HepG2 (cell line): ENCODE measurements around the gene GRK6. TPM values are rescaled to one million over a fixed set of nuclear protein-coding genes. Genes with fewer than 3 reads are reported as not detected.

Source experiments
- AGO1 ChIP-seq: fragments of 200-400 bp; formaldehyde crosslinking; IDR thresholded peaks from 2 replicates; pipeline ENCODE4 v1.6.1; 2017; ENCODE audit warnings: mild to moderate bottlenecking, low read depth, low read length, moderate library complexity; ENCODE audit not compliant: poor library complexity, severe bottlenecking
- AGO2 ChIP-seq: fragments of 200-400 bp; formaldehyde crosslinking; optimal IDR thresholded peaks from 2 replicates; pipeline ENCODE3; 2017; ENCODE audit warnings: mild to moderate bottlenecking, low read depth, low read length, moderate library complexity
- ATF7-NPFF ChIP-seq: sonication (generic); formaldehyde crosslinking; IDR thresholded peaks from 2 replicates; pipeline ENCODE4 v1.8.1; 2023; ENCODE audit warnings: mild to moderate bottlenecking, low read depth, missing genetic modification reagents, moderate library complexity
- BCL6 ChIP-seq: IDR thresholded peaks from 2 replicates; pipeline ENCODE4 v1.6.1; 2016; ENCODE audit warnings: missing genetic modification reagents, missing compliant biosample characterization
- EHMT2 ChIP-seq: fragments of 200-600 bp; sonication (generic); IDR thresholded peaks from 2 replicates; pipeline ENCODE4 v1.7.0; 2017; ENCODE audit warnings: antibody characterized with exemption, low read depth, low read length, borderline replicate concordance
- HIC2 ChIP-seq: sonication (generic); formaldehyde crosslinking; IDR thresholded peaks from 2 replicates; pipeline ENCODE4 v1.9.0; 2022; ENCODE audit warnings: low read depth, missing genetic modification reagents
- KLF16 ChIP-seq, 2 experiments: sonication (generic) in 1 of 2; formaldehyde crosslinking in 1 of 2; IDR thresholded peaks; 2 replicates each; pipeline versions ENCODE4 v1.6.1 to v1.8.0; 2016 to 2023; ENCODE audit warnings: missing genetic modification reagents in 2 of 2, missing compliant biosample characterization in 1 of 2
- KLF6 ChIP-seq: IDR thresholded peaks from 2 replicates; pipeline ENCODE4 v1.8.0; 2016; ENCODE audit warnings: missing biosample characterization, missing genetic modification reagents
- LCORL ChIP-seq, 2 experiments: fragments of 450-650 bp in 1 of 2; sonication (generic) in 1 of 2; formaldehyde crosslinking in 1 of 2; IDR thresholded peaks; 2 replicates each; pipeline versions ENCODE4 v1.5.0 to v1.6.1; 2017 to 2020; ENCODE audit warnings: antibody characterized with exemption in 1 of 2, missing genetic modification reagents in 1 of 2
- MXD4 ChIP-seq: IDR thresholded peaks from 2 replicates; pipeline ENCODE4 v1.6.1; 2016; ENCODE audit warnings: mild to moderate bottlenecking, missing biosample characterization, missing genetic modification reagents
- PHF5A ChIP-seq: IDR thresholded peaks from one replicate; pipeline ENCODE4 v1.6.1; 2018; ENCODE audit warnings: low read depth, missing genetic modification reagents; ENCODE audit not compliant: unreplicated experiment
- ZBTB44 ChIP-seq: sonication (generic); formaldehyde crosslinking; IDR thresholded peaks from 2 replicates; pipeline ENCODE4 v1.4.0; 2020; ENCODE audit warnings: missing genetic modification reagents
- ZFP37 ChIP-seq: sonication (generic); formaldehyde crosslinking; IDR thresholded peaks from 2 replicates; pipeline ENCODE4 v1.4.0; 2020; ENCODE audit warnings: missing genetic modification reagents, borderline replicate concordance
- ZNF138 ChIP-seq: sonication (generic); formaldehyde crosslinking; IDR thresholded peaks from 2 replicates; pipeline ENCODE4 v1.5.0; 2020; ENCODE audit warnings: mild to moderate bottlenecking, low read depth, missing genetic modification reagents
- ZNF430 ChIP-seq: sonication (generic); formaldehyde crosslinking; IDR thresholded peaks from 2 replicates; pipeline ENCODE4 v1.9.0; 2021; ENCODE audit warnings: mild to moderate bottlenecking, missing genetic modification reagents
- ZNF576 ChIP-seq: sonication (generic); formaldehyde crosslinking; IDR thresholded peaks from 2 replicates; pipeline ENCODE4 v1.4.0; 2020; ENCODE audit warnings: mild to moderate bottlenecking, missing genetic modification reagents
- ZNF672 ChIP-seq: sonication (generic); formaldehyde crosslinking; IDR thresholded peaks from 2 replicates; pipeline ENCODE4 v1.8.1; 2022; ENCODE audit warnings: missing genetic modification reagents
- ZNF891 ChIP-seq: sonication (generic); formaldehyde crosslinking; IDR thresholded peaks from 2 replicates; pipeline ENCODE4 v1.5.0; 2020; ENCODE audit warnings: mild to moderate bottlenecking, missing genetic modification reagents
- ZSCAN31 ChIP-seq: sonication (generic); formaldehyde crosslinking; IDR thresholded peaks from 2 replicates; pipeline ENCODE4 v1.5.0; 2020; ENCODE audit warnings: low read depth, mild to moderate bottlenecking, missing genetic modification reagents
- polyA plus RNA-seq, 8 experiments: library from polyadenylated mRNA; depleted of rRNA in 3 of 8; stranded (reverse) in 7 of 8; unstranded in 1 of 8; fragments of >200 nt; fragmentation: Illumina TruSeq in 4 of 8; extraction: Trizol in 4 of 8; gene quantifications; 2 replicates each; pipeline versions ENCODE4 v1.2.1 to v1.2.3, GENCODE V29; 2011 to 2016; ENCODE audit warnings: low read depth in 4 of 8, missing spikeins in 1 of 8, mixed read lengths in 1 of 8; ENCODE audit not compliant: insufficient read depth in 1 of 8
- total RNA-seq, 5 experiments: library from RNA; depleted of rRNA; stranded (reverse); fragments of >200 nt; fragmentation: Illumina TruSeq; extraction: Trizol; gene quantifications; 2 replicates each; pipeline ENCODE4 v1.2.3, GENCODE V29; 2016; ENCODE audit warnings: low read depth in 1 of 5
- TF ChIP-seq, protein P1 (sequence below): sonication (generic); formaldehyde crosslinking; IDR thresholded peaks from 2 replicates; pipeline ENCODE4 v1.4.0; 2020; ENCODE audit warnings: low read depth, missing genetic modification reagents

The GRK6 gene
- total and polyA plus RNA-seq, 2 of the 13 experiments (the other 11 are each of a cell fraction or from before 2014, with no cell fraction given) = 13.2 to 19.9 TPM

DNA sequence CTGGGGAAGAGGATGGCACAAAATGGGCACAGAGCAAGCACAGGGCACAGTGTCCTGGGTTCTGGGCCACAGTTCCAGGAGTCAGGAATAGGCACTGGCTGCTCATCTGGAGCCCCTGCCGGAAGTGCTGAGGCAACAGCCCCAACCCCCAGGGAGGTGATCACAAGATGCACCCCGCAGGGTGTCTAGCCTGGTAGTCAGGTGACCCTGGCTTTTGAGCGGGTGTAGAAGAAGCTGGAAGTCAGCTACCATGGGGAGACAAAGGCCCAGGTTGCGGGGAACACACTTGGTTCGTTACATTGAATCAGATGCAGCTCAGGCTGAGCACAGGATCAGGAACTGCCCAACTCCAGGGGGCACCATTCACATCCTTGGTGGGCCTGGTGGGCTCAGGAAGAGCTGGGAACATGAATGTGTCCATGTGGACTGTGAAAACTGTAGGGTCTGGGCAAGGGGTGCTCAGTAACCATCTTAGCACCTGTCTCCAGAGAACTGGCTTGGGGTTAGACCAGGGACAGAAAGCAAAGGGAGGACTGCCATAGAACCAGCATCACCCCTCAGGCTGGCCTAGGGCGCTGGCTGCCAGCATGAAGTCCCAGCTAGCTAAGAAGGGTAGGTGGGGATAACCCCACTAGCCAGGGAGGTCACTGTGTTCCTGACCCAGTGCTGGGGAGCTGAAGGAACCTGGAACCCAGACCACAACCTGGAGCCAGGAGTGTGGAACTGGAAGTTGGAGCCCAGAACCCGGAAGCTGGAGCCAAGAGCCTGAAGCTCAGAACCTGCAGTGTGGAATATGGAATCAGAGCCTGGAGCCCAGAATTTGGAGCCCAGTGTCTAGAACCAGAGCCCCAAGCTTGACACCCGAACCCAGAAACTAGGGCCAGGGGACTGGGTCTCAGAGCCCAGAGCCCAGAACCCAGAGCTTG, 48.4 kb upstream of the GRK6 start (continued):
- no peak for TF ChIP-seq ZNF672 (CRISPR knock-in tag)
- TF ChIP-seq KLF16 (CRISPR knock-in tag; IDR thresholded peaks at IDR 0.05) = no peak
- no peak for TF ChIP-seq HIC2 (CRISPR knock-in tag)
- no peak for TF ChIP-seq ZNF138 (CRISPR knock-in tag)
- no peak for TF ChIP-seq ZNF891 (CRISPR knock-in tag)
- TF ChIP-seq KLF6 (CRISPR knock-in tag) = no peak
- TF ChIP-seq ZNF430 (CRISPR knock-in tag) = no peak
- peak; percentile 72 for TF ChIP-seq ZSCAN31 (CRISPR knock-in tag)
- TF ChIP-seq ZBTB44 (CRISPR knock-in tag) = no peak; the same call in 1 of the 2 replicates
- no peak for TF ChIP-seq PHF5A (CRISPR knock-in tag)
- TF ChIP-seq AGO1 = no peak
- no peak for TF ChIP-seq MXD4 (CRISPR knock-in tag)
- TF ChIP-seq ZFP37 (CRISPR knock-in tag) = no peak
- no peak for TF ChIP-seq BCL6 (CRISPR knock-in tag)
- no peak for TF ChIP-seq EHMT2
- TF ChIP-seq ZNF576 (CRISPR knock-in tag) = no peak
- TF ChIP-seq, protein P1, sequence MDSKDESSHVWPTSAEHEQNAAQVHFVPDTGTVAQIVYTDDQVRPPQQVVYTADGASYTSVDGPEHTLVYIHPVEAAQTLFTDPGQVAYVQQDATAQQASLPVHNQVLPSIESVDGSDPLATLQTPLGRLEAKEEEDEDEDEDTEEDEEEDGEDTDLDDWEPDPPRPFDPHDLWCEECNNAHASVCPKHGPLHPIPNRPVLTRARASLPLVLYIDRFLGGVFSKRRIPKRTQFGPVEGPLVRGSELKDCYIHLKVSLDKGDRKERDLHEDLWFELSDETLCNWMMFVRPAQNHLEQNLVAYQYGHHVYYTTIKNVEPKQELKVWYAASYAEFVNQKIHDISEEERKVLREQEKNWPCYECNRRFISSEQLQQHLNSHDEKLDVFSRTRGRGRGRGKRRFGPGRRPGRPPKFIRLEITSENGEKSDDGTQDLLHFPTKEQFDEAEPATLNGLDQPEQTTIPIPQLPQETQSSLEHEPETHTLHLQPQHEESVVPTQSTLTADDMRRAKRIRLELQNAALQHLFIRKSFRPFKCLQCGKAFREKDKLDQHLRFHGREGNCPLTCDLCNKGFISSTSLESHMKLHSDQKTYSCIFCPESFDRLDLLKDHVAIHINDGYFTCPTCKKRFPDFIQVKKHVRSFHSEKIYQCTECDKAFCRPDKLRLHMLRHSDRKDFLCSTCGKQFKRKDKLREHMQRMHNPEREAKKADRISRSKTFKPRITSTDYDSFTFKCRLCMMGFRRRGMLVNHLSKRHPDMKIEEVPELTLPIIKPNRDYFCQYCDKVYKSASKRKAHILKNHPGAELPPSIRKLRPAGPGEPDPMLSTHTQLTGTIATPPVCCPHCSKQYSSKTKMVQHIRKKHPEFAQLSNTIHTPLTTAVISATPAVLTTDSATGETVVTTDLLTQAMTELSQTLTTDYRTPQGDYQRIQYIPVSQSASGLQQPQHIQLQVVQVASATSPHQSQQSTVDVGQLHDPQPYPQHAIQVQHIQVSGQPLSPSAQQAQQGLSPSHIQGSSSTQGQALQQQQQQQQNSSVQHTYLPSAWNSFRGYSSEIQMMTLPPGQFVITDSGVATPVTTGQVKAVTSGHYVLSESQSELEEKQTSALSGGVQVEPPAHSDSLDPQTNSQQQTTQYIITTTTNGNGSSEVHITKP (CRISPR knock-in tag) = no peak
- peak; percentile 75 for TF ChIP-seq AGO2
- no peak for TF ChIP-seq LCORL (IDR thresholded peaks at IDR 0.05)
- no peak for TF ChIP-seq LCORL (CRISPR knock-in tag; IDR thresholded peaks at IDR 0.05)
- TF ChIP-seq ATF7-NPFF = peak; percentile 74; the same call in 1 of the 2 replicates
